Measurements from ENCODE around the gene DCAF17. TPM values are rescaled to one million over a fixed set of nuclear protein-coding genes. Genes with fewer than 3 reads are reported as not detected.

Gene DCAF17
- polyA plus RNA-seq, 1 donor from 2014 or later, result 20.3 TPM

DNA sequence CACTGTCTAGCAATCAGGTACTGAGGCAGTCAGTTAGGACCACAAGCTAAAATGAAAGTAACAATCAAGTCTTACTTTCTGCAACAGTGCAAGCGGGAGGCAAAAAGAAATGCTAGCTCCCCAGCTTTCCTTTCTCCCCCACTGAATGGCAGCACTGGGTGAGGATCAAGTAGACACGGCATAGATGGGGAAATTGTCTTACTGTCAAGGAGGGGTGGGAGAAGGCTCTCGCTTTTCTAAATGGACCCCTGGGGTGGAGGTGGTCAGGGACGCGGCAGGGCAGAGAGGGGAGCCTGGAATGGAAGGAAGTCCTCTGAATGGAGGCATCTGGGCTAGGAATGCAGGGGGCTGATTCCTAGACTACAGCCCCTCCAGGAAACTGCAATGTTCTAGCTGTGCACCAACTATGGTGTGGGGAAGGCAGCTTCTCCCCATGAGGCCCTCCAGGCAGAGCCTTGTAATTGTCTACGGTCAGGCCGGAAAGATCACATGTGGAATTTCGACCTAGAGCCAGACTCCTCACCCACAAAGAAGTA, 24.5 kb upstream of the DCAF17 start:
- no peaks in the 10 kb centered on the region for H3K79me2 ChIP-seq (replicated peaks; ENCODE audit: insufficient read depth, low read length)
- H3F3A ChIP-seq (ENCODE audit: insufficient read depth, low read length, poor library complexity, severe bottlenecking), result no peaks in the 10 kb centered on the region
- H3K9me3 ChIP-seq (ENCODE audit: low read length), result no peaks in the 10 kb centered on the region
- H3K27ac ChIP-seq (ENCODE audit: low read length), result no peak overlapping the region
- no peaks in the 10 kb centered on the region for H3K36me3 ChIP-seq (ENCODE audit: insufficient read depth, low read length)
- TF ChIP-seq SMC3 (conservative IDR thresholded peaks at IDR 0.05; ENCODE audit: poor library complexity) (no peak), TAF1 (IDR thresholded peaks at IDR 0.05; ENCODE audit: low read depth) (no peak)
- no peak overlapping the region for H3K4me2 ChIP-seq (ENCODE audit: low read length)
- no peak overlapping the region for H3K4me3 ChIP-seq (ENCODE audit: low read length)
- no peaks in the 10 kb centered on the region for H3K9me2 ChIP-seq (ENCODE audit: insufficient read depth, low read length)
- no peak overlapping the region for H2AFZ ChIP-seq (ENCODE audit: low read depth, low read length)
- no peaks in the 10 kb centered on the region for H3K27me3 ChIP-seq (ENCODE audit: insufficient read depth, low read depth, low read length)
- no peak overlapping the region for H3K9ac ChIP-seq (ENCODE audit: low read length)
- no peaks in the 10 kb centered on the region for H4K20me1 ChIP-seq (ENCODE audit: insufficient read depth)

- Histone ChIP-seq H3K9me3 (ENCODE audit: low read length) (no peaks in the 10 kb centered on the region), H3K36me3 (ENCODE audit: insufficient read depth, low read length) (no peaks in the 10 kb centered on the region), H3K27me3 (ENCODE audit: insufficient read depth, low read depth, low read length) (no peaks in the 10 kb centered on the region), H3K27ac (ENCODE audit: low read length) (no peak overlapping the region), H3K4me2 (ENCODE audit: low read length) (no peak overlapping the region), H3K9me2 (ENCODE audit: insufficient read depth, low read length) (no peaks in the 10 kb centered on the region), H2AFZ (ENCODE audit: low read depth, low read length) (no peak overlapping the region), H3K9ac (ENCODE audit: low read length) (no peak overlapping the region), H3F3A (ENCODE audit: insufficient read depth, low read length, poor library complexity, severe bottlenecking) (no peaks in the 10 kb centered on the region), H4K20me1 (ENCODE audit: insufficient read depth) (no peaks in the 10 kb centered on the region), H3K79me2 (replicated peaks; ENCODE audit: insufficient read depth, low read length) (no peaks in the 10 kb centered on the region), H3K4me3 (ENCODE audit: low read length) (no peak overlapping the region)
- TF ChIP-seq SMC3 (conservative IDR thresholded peaks at IDR 0.05; ENCODE audit: poor library complexity) (no peak), RAD21 (conservative IDR thresholded peaks at IDR 0.05) (no peak), MXI1 (conservative IDR thresholded peaks at IDR 0.05; ENCODE audit: poor library complexity, severe bottlenecking) (no peak), TAF1 (IDR thresholded peaks at IDR 0.05; ENCODE audit: low read depth) (no peak), REST (IDR thresholded peaks at IDR 0.05; ENCODE audit: borderline replicate concordance) (no peak), EZH2 (IDR thresholded peaks at IDR 0.05; ENCODE audit: borderline replicate concordance, insufficient read depth, low read length, poor library complexity, severe bottlenecking) (no peak), POLR2AphosphoS5 (IDR thresholded peaks at IDR 0.05) (no peak), EP300 (conservative IDR thresholded peaks at IDR 0.05; ENCODE audit: poor library complexity, severe bottlenecking) (no peak)
- TF ChIP-seq, protein P1, sequence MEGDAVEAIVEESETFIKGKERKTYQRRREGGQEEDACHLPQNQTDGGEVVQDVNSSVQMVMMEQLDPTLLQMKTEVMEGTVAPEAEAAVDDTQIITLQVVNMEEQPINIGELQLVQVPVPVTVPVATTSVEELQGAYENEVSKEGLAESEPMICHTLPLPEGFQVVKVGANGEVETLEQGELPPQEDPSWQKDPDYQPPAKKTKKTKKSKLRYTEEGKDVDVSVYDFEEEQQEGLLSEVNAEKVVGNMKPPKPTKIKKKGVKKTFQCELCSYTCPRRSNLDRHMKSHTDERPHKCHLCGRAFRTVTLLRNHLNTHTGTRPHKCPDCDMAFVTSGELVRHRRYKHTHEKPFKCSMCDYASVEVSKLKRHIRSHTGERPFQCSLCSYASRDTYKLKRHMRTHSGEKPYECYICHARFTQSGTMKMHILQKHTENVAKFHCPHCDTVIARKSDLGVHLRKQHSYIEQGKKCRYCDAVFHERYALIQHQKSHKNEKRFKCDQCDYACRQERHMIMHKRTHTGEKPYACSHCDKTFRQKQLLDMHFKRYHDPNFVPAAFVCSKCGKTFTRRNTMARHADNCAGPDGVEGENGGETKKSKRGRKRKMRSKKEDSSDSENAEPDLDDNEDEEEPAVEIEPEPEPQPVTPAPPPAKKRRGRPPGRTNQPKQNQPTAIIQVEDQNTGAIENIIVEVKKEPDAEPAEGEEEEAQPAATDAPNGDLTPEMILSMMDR (IDR thresholded peaks at IDR 0.05; ENCODE audit: poor library complexity, severe bottlenecking), result no peak
These were observed 23.9 kb upstream of the DCAF17 start for GRCh38 chr2:171410101-171410500.
